ENCODE data around the gene MPC1.
"Not testable (repeated sequence)": the region's sequence is repeated elsewhere in the genome, so short reads cannot be mapped to it uniquely, and the experiment has no call there.

The MPC1 gene

DNA sequence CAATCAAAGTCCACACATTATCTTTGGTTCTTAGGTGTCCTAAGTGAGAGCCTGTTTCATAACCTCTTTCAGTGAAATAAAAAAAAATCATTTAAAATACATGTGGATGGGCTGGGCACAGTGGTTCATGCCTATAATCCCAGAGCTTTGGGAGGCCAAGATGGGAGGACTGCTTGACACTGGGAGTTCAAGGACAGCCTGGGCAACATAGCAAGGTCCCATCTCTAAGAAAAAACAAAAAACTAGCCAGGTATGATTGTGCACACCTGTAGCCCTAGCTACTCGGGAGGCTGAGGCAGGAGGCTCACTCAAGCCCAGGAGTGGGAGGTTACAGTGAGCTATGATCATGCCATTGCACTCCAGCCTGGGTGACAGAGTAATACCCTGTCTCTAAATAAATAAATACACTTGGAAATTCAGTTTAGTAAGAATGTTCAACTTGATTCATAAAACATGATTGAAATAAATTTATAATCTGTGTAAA is 3.6 kb downstream of the MPC1 start:
- no peak for DNase-seq

DNA sequence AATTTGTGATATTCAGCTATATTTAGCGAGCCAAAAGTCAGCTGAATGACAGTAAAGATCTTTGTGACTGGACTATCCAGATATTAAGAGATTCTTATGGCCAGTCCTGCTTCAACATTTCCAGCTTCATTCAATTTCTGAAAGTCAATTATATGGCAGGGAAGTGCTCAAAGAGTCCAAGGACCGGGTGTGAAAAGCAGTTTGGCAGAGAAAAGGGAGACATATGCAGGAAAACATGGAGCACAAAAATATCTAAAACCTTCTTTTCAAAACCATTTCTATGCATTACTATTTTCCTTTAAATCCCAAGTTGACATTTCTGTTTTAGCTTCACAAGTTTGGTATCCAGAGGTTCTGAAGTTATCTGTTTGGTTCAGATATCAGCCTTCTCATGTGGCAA is 5.0 kb downstream of the MPC1 start:
- no peak for DNase-seq

GRCh38 chr6:166375013-166375412 is 7.7 kb downstream of the MPC1 start:
- DNase-seq, result no peak

- no peak for DNase-seq
Observed at GRCh38 chr6:166370489-166370888, 12.3 kb downstream of the MPC1 start.

DNA sequence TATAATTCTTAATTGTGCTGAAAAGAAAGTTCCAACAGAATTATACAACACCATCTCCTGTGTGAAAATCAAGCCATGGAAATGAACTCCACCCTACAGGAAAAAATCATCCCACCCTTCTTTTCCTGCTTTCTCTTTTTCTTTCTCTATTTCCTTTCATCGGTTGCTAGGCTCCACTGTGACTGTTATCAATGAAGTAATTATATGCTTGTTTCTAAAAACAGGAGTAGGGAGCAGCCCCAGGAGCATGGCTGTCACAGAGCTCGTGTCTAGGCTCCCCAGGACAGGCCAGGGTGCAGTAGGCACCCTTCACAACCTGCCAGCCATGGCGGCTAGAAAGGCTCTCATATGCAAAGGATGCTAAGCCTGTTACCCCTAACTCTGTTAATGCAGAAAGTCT is 13.0 kb downstream of the MPC1 start:
- no peak for DNase-seq

DNA sequence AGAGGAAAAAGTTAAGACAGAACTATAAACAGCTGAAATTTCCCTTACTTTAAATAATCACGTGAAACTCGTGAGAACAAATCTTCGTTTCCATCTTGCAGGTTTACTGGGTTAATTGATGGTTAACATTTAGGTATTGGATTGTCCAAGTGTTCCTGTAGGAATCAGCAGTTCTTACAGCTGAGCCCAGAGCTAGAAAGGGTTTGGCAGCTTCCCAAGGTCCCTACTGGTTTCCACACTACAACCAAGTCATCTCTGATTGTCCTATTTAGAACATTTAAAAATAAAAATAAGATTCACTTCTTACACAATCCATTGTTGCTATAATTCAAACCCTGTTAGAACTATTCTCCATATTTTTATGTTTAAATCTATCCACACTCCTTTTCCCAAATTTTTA is 15.8 kb downstream of the MPC1 start:
- DNase-seq, result no peak

GRCh38 chr6:166365806-166366205 is 16.9 kb downstream of the MPC1 start:
- DNase-seq, result no peak

- DNase-seq, result no peak
Observed at GRCh38 chr6:166365221-166365620, 17.5 kb downstream of the MPC1 start.

- no peak for DNase-seq
Observed at GRCh38 chr6:166364456-166364855, 18.3 kb downstream of the MPC1 start.

DNA sequence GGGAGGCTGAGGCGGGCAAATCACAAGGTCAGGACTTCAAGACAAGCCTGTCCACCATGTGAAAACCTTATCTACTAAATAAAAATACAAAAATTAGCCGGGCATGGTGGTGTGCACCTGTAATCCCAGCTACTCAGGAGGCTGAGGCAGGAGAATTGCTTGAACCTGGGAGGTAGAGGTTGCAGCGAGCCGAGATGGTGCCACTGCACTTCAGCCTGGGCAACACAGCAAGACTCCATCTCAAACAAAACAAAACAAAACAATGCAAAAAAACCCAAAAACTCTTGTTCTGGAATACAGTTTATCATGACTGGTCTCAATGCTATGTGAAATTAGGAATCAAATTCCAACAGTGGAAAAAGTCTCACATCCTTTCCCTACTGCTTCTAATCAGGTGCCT is 20.3 kb downstream of the MPC1 start:
- not testable (repeated sequence) for DNase-seq

DNA sequence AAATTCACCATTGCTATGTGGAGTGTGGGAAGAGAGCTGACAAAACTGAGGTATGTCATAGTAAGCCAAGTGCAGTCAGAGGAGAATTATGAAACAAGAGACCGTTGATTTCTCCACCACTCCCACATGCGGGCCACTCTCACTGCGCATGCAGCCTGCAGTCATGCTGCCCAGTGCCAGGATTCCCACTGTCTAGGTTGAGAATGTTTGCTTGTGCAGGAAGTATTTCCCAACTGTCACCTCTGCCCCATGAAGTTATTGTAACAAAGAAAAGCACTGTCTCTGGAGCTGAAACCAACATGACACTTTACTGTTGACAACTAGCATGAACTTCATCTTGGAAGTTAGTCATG is 21.7 kb downstream of the MPC1 start:
- DNase-seq, result no peak

DNA sequence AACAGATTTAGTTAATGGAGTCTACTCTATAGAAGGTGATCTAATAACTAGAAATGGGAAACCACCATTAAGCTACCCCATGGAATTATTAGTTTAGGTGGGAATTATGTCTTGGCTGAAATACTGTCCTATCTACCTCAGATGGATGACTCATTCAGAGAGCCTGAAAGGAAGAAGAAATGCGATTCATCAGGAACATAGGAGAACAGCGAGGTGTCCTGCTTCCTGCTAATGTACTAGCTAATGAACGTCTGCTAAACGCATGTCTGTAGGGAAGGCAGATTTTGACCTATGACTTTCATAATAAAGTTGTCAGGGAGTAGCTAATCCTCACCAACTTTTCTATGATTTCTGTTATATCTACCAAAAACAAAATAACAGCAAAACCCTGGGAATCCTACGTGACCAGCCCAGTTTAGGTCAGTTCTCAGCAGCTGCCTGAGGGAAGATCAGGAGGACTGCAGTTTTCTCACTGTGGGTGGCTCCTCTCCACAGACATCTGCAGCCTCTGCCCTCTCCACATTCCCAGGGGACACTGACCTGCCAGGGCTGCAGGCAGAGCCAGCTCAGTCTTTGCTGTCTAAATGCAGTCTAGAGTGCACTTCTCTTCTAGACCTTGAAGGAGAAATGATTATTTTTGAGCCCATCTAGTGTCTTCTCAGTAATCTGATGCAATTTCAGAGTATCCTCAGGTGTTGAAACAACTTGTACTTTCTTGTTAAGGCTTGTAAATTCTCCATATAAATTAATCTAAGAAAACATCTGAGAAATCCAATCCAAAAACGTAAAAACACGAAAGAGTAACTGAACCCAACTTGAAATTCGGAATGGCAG is 22.3 kb downstream of the MPC1 start:
- no peak for DNase-seq

DNA sequence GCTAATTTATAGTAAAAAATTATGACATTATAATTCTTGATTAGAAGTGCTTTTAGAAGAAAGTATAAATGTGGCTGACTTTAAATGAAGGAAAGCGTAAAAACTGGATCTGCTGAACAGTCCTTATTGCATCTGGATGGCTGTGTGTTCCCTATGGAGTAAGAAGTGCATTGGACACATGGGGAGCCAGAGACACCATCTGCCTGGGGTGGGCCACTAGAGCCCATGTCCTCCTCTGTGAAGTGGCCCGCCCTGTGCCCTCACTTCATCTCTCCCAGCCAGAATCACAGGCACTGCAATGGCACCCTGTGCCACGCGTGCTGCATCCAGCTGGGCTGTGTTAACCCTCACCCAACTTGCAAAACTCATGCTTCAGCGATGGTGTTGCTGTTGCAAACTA is 27.2 kb downstream of the MPC1 start:
- DNase-seq, result no peak

- no peak for DNase-seq
Observed at GRCh38 chr6:166354965-166355364, 27.8 kb downstream of the MPC1 start.

DNA sequence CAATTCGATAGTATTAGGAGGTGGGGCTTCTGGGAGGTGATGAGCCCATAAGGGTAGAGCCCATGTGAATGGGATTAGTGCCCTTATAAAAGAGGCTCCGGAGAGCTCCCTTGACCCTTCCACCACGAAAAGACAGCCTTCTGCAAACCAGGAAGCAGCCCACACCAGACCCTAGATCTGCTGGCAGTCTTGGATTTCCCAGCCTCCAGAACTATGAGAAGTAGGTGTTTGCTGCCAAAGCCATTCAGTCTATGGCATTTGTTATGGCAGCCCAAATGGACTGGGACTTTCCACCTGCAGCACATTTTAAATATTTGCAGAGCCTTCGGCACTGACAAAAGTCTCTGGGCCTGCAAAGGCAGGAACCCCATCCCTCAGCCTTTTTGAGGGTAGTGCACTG is 28.6 kb downstream of the MPC1 start:
- DNase-seq, result no peak

DNA sequence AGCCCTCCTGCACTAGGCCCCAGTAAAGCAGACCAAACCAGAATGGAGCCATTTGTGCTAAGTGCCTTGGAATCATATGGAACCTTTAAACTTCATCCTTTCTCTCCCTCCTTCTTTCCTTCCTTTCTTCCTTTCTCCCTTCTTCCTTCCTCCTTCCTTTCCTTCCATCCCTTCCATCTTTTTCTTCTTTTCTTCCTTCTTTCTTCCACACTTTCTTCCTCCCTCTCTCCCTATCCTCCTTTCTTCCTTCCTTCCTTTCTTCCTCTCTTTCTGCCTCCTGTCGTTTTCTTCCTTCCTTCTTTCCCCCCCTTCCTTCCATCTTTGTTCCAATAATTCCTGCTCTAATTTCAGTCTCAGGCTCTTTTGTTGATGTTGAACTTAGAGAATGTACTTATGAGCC is 29.2 kb downstream of the MPC1 start:
- DNase-seq, result no peak

GRCh38 chr6:166352923-166353322 is 29.8 kb downstream of the MPC1 start:
- DNase-seq, result no peak

GRCh38 chr6:166351715-166352285 is 30.9 kb downstream of the MPC1 start:
- peak; percentile 6 for DNase-seq

- DNase-seq, result no peak
Observed at GRCh38 chr6:166348305-166348949, 34.3 kb downstream of the MPC1 start.

DNA sequence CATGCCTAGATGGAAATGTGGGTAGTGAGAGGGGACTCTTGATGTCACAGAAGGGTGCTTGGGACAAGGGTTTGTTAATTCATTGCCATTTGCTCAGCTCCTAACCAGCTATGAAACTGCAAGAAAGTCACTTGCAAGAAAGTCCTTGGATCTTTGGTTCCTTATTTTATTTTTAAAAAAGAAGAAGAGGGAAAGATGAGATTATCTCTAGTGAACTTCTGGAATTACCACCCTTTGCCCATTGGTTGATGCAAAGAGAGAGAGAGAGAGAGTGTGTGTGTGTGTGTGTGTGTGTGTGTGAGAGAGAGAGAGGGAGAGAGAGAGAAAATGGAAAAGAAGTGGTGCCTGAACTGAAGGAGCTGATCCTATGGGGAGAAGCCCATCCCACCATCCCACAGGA is 35.8 kb downstream of the MPC1 start:
- DNase-seq, result no peak

- no peak for DNase-seq
Observed at GRCh38 chr6:166346449-166346848, 36.3 kb downstream of the MPC1 start.

GRCh38 chr6:166345672-166346071 is 37.1 kb downstream of the MPC1 start:
- DNase-seq, result not testable (repeated sequence)

DNA sequence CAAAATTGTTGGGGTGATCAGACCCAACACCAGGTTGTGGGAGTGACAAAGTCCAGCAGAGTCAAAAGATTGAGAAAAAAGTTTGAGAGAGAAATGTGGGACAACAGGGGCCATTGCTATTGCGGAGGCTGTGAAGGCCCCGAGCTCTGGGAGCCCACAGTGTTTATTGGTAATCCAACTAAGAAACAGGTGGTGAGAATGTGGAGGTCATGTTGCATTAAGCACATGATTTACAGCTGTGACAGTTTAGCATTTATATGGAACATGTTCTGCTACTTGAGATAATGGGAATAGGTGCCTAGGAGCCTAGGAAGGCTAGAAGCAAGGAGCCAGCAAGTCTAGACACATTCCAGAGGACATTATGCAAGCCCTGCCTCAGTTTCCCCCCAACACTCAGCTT is 37.8 kb downstream of the MPC1 start:
- not testable (repeated sequence) for DNase-seq

GRCh38 chr6:166344240-166344639 is 38.5 kb downstream of the MPC1 start:
- DNase-seq, result no peak

Data from CD4-positive, alpha-beta T cell treated with Interleukin-21 for 1 hour (primary cell).